Panc1 (cell line): ENCODE results near the gene OR6N1.

Source experiments
- POLR2AphosphoS5 ChIP-seq: IDR thresholded peaks from 2 replicates; pipeline ENCODE4 v1.6.1; 2012; ENCODE audit warnings: mild to moderate bottlenecking, low read depth, low read length, moderate library complexity
- TF ChIP-seq, protein P1 (sequence below): fragments of 450-650 bp; IDR thresholded peaks from 2 replicates; pipeline ENCODE4 v1.5.1; 2017; ENCODE audit warnings: mild to moderate bottlenecking
- TF ChIP-seq, protein P2 (sequence below), 2 experiments: IDR thresholded peaks; 2 replicates each; pipeline ENCODE4 v1.6.1; 2011 to 2012; ENCODE audit warnings: low read depth in 2 of 2, control low read depth in 1 of 2, low read length in 1 of 2, mild to moderate bottlenecking in 1 of 2, moderate library complexity in 1 of 2; ENCODE audit not compliant: insufficient read depth in 1 of 2

DNA sequence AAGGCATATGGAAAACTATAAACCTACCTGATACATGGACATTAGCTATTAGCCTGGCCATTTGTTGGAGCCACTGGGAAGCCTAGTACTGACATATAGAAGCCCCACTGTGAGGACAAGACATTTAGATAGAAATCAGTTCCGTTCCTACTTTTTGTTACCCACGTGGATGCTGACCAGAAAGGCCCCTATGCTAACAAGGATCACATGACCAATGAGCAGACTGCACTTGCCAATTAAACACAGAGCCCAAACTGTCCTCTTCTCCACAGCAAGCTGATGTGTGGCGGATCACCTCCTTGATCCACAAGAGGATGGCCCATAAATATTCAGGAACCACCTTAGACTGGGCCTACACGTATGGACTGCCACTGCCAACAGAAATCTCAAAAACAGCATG, 40.3 kb downstream of the OR6N1 start:
- TF ChIP-seq, protein P1, sequence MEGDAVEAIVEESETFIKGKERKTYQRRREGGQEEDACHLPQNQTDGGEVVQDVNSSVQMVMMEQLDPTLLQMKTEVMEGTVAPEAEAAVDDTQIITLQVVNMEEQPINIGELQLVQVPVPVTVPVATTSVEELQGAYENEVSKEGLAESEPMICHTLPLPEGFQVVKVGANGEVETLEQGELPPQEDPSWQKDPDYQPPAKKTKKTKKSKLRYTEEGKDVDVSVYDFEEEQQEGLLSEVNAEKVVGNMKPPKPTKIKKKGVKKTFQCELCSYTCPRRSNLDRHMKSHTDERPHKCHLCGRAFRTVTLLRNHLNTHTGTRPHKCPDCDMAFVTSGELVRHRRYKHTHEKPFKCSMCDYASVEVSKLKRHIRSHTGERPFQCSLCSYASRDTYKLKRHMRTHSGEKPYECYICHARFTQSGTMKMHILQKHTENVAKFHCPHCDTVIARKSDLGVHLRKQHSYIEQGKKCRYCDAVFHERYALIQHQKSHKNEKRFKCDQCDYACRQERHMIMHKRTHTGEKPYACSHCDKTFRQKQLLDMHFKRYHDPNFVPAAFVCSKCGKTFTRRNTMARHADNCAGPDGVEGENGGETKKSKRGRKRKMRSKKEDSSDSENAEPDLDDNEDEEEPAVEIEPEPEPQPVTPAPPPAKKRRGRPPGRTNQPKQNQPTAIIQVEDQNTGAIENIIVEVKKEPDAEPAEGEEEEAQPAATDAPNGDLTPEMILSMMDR, result no peak
- TF ChIP-seq, protein P2, sequence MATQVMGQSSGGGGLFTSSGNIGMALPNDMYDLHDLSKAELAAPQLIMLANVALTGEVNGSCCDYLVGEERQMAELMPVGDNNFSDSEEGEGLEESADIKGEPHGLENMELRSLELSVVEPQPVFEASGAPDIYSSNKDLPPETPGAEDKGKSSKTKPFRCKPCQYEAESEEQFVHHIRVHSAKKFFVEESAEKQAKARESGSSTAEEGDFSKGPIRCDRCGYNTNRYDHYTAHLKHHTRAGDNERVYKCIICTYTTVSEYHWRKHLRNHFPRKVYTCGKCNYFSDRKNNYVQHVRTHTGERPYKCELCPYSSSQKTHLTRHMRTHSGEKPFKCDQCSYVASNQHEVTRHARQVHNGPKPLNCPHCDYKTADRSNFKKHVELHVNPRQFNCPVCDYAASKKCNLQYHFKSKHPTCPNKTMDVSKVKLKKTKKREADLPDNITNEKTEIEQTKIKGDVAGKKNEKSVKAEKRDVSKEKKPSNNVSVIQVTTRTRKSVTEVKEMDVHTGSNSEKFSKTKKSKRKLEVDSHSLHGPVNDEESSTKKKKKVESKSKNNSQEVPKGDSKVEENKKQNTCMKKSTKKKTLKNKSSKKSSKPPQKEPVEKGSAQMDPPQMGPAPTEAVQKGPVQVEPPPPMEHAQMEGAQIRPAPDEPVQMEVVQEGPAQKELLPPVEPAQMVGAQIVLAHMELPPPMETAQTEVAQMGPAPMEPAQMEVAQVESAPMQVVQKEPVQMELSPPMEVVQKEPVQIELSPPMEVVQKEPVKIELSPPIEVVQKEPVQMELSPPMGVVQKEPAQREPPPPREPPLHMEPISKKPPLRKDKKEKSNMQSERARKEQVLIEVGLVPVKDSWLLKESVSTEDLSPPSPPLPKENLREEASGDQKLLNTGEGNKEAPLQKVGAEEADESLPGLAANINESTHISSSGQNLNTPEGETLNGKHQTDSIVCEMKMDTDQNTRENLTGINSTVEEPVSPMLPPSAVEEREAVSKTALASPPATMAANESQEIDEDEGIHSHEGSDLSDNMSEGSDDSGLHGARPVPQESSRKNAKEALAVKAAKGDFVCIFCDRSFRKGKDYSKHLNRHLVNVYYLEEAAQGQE (IDR thresholded peaks at IDR 0.05; ENCODE audit: insufficient read depth in 1 of 2, low read depth in 2 of 2, low read length in 1 of 2), result no peak
- TF ChIP-seq POLR2AphosphoS5, result no peak
